Osteoblast (primary cell): ENCODE results near the gene AKR1A1. TPM values are rescaled to one million over a fixed set of nuclear protein-coding genes. Genes with fewer than 3 reads are reported as not detected.

Experiments
- DNase-seq: peaks from one replicate; pipeline ENCODE4 v3.0.0; 2011; ENCODE audit warnings: low spot score, mixed read lengths; ENCODE audit not compliant: insufficient read length; ENCODE audit errors: missing footprints
- H2AFZ ChIP-seq: 2 replicates; pipeline ENCODE4 v1.6.0; 2011; ENCODE audit warnings: mild to moderate bottlenecking, low read length
- H3K27ac ChIP-seq: 2 replicates; pipeline ENCODE4 v1.5.1; 2011; ENCODE audit warnings: mild to moderate bottlenecking, low read depth, low read length, moderate library complexity
- H3K27me3 ChIP-seq: 2 replicates; pipeline ENCODE4 v1.6.0; 2012; ENCODE audit warnings: mild to moderate bottlenecking, control low read depth, inconsistent platforms, low read length, moderate library complexity; ENCODE audit not compliant: insufficient read depth
- H3K36me3 ChIP-seq: 2 replicates; pipeline ENCODE4 v1.5.1; 2011; ENCODE audit warnings: mild to moderate bottlenecking, low read length, control low read depth, moderate library complexity; ENCODE audit not compliant: insufficient read depth
- H3K4me1 ChIP-seq: 2 replicates; pipeline ENCODE4 v1.5.1; 2011; ENCODE audit warnings: mild to moderate bottlenecking, low read length, control low read depth, moderate library complexity; ENCODE audit not compliant: insufficient read depth
- H3K4me2 ChIP-seq: 2 replicates; pipeline ENCODE4 v1.6.0; 2011; ENCODE audit warnings: mild to moderate bottlenecking, low read length; ENCODE audit not compliant: insufficient read depth
- H3K4me3 ChIP-seq: fragments of 200-600 bp; sonication (generic); 3 replicates; pipeline ENCODE4 v1.5.1; 2012; ENCODE audit warnings: mild to moderate bottlenecking, low read length, inconsistent platforms; ENCODE audit not compliant: insufficient read depth
- H3K79me2 ChIP-seq: 2 replicates; pipeline ENCODE4 v1.6.0; 2012; ENCODE audit warnings: mild to moderate bottlenecking, low read length, control low read depth, inconsistent platforms; ENCODE audit not compliant: insufficient read depth
- H3K9me3 ChIP-seq: 2 replicates; pipeline ENCODE4 v1.5.1; 2011; ENCODE audit warnings: low read depth, low read length, control low read depth
- H4K20me1 ChIP-seq: 2 replicates; pipeline ENCODE4 v1.6.0; 2012; ENCODE audit warnings: mild to moderate bottlenecking, low read length, control low read depth; ENCODE audit not compliant: insufficient read depth
- small RNA-seq: library from RNA; depleted of rRNA; stranded (forward); fragments of <200 nt; gene quantifications from one replicate; pipeline ENCODE3, GENCODE V24; 2012
- total RNA-seq: library from RNA; depleted of rRNA; stranded (reverse); fragments of >200 nt; gene quantifications from 2 replicates; pipeline ENCODE4 v1.2.3, GENCODE V29; 2012
- TF ChIP-seq, protein P1 (sequence below): IDR thresholded peaks from 2 replicates; pipeline ENCODE4 v1.5.1; 2011; ENCODE audit warnings: mild to moderate bottlenecking, low read depth, low read length, moderate library complexity; ENCODE audit errors: extremely low read depth

Gene AKR1A1
- total RNA-seq, 1 donor: 136 TPM

DNA sequence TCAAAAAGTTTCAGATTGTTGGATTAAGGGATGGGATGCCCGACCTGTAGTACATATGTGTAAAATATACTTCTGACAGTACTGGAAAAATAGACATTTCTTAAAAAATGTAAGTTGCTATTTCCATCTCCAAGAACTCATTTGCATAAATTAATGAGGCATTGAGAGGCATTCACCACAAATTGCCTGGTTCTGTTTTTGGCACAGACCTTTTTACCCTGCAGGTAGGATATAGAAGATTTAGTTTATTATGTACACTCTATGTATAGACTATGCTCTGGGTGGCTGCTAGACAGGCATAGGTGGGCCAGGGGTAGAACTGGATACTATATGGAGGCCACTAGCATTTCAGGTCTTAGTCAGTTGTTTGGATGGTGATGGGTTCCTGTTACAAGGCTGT lies 65.3 kb downstream of the AKR1A1 start:
- Histone ChIP-seq H3K27ac (no peak overlapping the region), H3K4me3 (no peak overlapping the region), H3K4me2 (no peak overlapping the region), H2AFZ (no peak overlapping the region), H3K27me3 (no peaks in the 10 kb centered on the region), H4K20me1 (no peaks in the 10 kb centered on the region), H3K4me1 (no peaks in the 10 kb centered on the region), H3K36me3 (peaks cover 43% of the 10 kb centered on the region), H3K9me3 (no peaks in the 10 kb centered on the region), H3K79me2 (no peaks in the 10 kb centered on the region)
- DNase-seq: no peak
- TF ChIP-seq, protein P1, sequence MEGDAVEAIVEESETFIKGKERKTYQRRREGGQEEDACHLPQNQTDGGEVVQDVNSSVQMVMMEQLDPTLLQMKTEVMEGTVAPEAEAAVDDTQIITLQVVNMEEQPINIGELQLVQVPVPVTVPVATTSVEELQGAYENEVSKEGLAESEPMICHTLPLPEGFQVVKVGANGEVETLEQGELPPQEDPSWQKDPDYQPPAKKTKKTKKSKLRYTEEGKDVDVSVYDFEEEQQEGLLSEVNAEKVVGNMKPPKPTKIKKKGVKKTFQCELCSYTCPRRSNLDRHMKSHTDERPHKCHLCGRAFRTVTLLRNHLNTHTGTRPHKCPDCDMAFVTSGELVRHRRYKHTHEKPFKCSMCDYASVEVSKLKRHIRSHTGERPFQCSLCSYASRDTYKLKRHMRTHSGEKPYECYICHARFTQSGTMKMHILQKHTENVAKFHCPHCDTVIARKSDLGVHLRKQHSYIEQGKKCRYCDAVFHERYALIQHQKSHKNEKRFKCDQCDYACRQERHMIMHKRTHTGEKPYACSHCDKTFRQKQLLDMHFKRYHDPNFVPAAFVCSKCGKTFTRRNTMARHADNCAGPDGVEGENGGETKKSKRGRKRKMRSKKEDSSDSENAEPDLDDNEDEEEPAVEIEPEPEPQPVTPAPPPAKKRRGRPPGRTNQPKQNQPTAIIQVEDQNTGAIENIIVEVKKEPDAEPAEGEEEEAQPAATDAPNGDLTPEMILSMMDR: no peak

DNA sequence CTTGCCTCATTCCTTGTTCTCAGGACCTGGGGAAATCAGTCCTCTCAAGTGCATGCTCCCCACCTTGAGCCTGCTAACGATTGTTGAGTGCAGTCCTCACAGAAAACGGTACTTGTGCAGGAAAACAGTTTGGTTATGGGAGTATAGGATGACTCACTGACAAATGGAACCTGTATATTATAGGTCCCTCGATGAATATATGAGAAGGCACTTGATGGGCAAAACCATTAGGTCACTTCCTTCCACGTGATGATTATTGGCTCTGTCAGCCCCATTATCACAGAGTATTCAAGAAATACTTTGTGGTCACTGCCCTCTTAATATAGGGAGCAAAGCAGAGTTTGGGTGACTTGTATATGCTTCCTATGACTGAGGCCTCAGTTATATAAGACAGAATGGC lies 67.0 kb downstream of the AKR1A1 start:
- H3K79me2 ChIP-seq: no peaks in the 10 kb centered on the region
- DNase-seq: peak; percentile 73

DNA sequence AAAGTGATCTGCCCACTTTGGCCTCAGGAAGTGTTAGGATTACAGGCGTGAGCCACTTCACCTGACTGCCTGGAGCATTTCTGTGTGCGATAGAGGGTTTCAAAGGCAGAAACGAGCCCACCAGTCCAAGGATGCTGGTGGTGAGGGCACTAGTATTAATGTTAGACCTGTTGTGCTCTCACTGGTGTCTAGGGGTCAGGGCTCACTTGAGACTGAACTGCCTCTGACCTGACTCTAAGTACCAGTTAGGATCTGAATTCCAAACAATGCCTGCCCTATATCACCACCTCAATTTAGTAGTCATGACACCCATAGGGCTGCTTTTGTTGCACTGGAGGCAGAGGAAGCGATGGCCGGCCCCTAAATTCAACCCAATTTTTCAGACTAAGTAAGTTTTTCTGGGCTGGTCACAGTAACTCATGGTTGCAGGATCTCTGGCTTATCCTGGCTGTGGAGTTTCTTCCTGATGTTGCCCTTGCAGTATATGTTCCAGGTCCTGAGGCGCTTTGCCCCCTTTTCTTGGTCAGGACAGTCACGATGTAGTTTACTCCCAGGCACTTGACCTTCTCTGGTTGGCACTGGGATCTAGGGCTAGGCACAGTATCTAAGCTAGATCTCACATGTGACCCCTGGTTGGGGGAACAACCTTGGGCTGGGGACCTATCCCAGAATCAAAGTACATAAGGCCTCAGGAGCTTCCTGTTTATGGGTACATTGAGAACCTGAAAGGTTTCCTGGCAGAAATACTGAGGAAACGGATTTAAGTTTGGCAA lies 68.7 kb downstream of the AKR1A1 start:
- Histone ChIP-seq H3K4me2 (no peak overlapping the region), H3K79me2 (no peaks in the 10 kb centered on the region), H3K36me3 (peaks cover 35% of the 10 kb centered on the region), H3K4me1 (no peaks in the 10 kb centered on the region), H3K27me3 (no peaks in the 10 kb centered on the region), H2AFZ (no peak overlapping the region), H3K27ac (no peak overlapping the region), H3K4me3 (no peak overlapping the region), H4K20me1 (peaks cover 2% of the 10 kb centered on the region), H3K9me3 (no peaks in the 10 kb centered on the region)
- TF ChIP-seq, protein P1: no peak
- DNase-seq: no peak

More for the DNA sequence above, 67.0 kb downstream of the AKR1A1 start:
- H2AFZ ChIP-seq: no peak overlapping the region
- H3K9me3 ChIP-seq: no peaks in the 10 kb centered on the region
- no peak overlapping the region for H3K4me2 ChIP-seq
- TF ChIP-seq, protein P1: no peak
- no peak overlapping the region for H3K4me3 ChIP-seq
- no peaks in the 10 kb centered on the region for H4K20me1 ChIP-seq
- no peaks in the 10 kb centered on the region for H3K4me1 ChIP-seq
- peaks cover 36% of the 10 kb centered on the region for H3K36me3 ChIP-seq
- no peaks in the 10 kb centered on the region for H3K27me3 ChIP-seq
- no peak overlapping the region for H3K27ac ChIP-seq

Small RNA genes lying within 50 kb of the gene (small RNA-seq; reads per million reads assigned to genes)
- gene AL355480.1 (not detected), gene AL355480.2 (not detected), gene AL355480.3 (not detected), gene AL355480.4 (not detected)

Other genes with a start within 250 kb of the AKR1A1 start
- 0.36 and 0.59 TPM in 2 replicates for gene HPDL, start 223.9 kb upstream of the AKR1A1 start, total RNA-seq
- gene TOE1, start 210.7 kb upstream of the AKR1A1 start, total RNA-seq: 6.5 and 8.5 TPM in 2 replicates
- 13.6 and 14.1 TPM in 2 replicates for gene MUTYH, start 210.4 kb upstream of the AKR1A1 start, total RNA-seq
- 5.4 and 6.2 TPM in 2 replicates for gene TESK2, start 59.7 kb upstream of the AKR1A1 start, total RNA-seq
- gene CCDC163, start 50.8 kb upstream of the AKR1A1 start, total RNA-seq: 1.8 TPM in 2 replicates
- 2.9 TPM in 2 replicates for gene MMACHC, start 50.5 kb upstream of the AKR1A1 start, total RNA-seq
- gene PRDX1, start 28.9 kb upstream of the AKR1A1 start, total RNA-seq: 249 and 260 TPM in 2 replicates
- 25.9 and 27.5 TPM in 2 replicates for gene NASP, start 33.2 kb downstream of the AKR1A1 start, total RNA-seq
- gene CCDC17, start 73.2 kb downstream of the AKR1A1 start, total RNA-seq: 0.72 and 1.5 TPM in 2 replicates
- 94.3 and 97.4 TPM in 2 replicates for gene GPBP1L1, start 135.7 kb downstream of the AKR1A1 start, total RNA-seq
- gene TMEM69, start 137.4 kb downstream of the AKR1A1 start, total RNA-seq: 10.5 and 11.8 TPM in 2 replicates
- gene IPP, start 199.8 kb downstream of the AKR1A1 start, total RNA-seq: 14.1 and 16.2 TPM in 2 replicates